Measurements from ENCODE around the gene PRXL2C.
"Not testable (repeated sequence)": the region's sequence is repeated elsewhere in the genome, so short reads cannot be mapped to it uniquely, and the experiment has no call there.

PRXL2C gene

GRCh38 chr9:96641514-96641913, 13.6 kb downstream of the PRXL2C start:
- Histone ChIP-seq H4K20me1 (ENCODE audit: insufficient read depth) (no peaks in the 10 kb centered on the region), H3K4me2 (no peak overlapping the region), H3K27ac (no peak overlapping the region), H3K79me2 (ENCODE audit: insufficient read depth, low read depth) (no peaks in the 10 kb centered on the region), H3K36me3 (ENCODE audit: insufficient read depth) (no peaks in the 10 kb centered on the region), H2AFZ (ENCODE audit: low read depth) (no peak overlapping the region), H3K9ac (no peak overlapping the region), H3K27me3 (ENCODE audit: insufficient read depth, low read depth) (no peaks in the 10 kb centered on the region), H3K4me1 (ENCODE audit: low read depth, poor library complexity, severe bottlenecking) (no peaks in the 10 kb centered on the region), H3K4me3 (IDR thresholded peaks at IDR 0.05; ENCODE audit: insufficient read depth, low read depth, low read length) (no peak overlapping the region)
- no peak for TF ChIP-seq CTCF (conservative IDR thresholded peaks at IDR 0.05; ENCODE audit: low read depth, low read length)

- H3K79me2 ChIP-seq (ENCODE audit: insufficient read depth, low read depth) = no peaks in the 10 kb centered on the region
- no peaks in the 10 kb centered on the region for H3K36me3 ChIP-seq (ENCODE audit: insufficient read depth)
- no peak for TF ChIP-seq CTCF (conservative IDR thresholded peaks at IDR 0.05; ENCODE audit: low read depth, low read length)
- H3K27ac ChIP-seq = no peak overlapping the region
- no peaks in the 10 kb centered on the region for H3K4me1 ChIP-seq (ENCODE audit: low read depth, poor library complexity, severe bottlenecking)
- no peak overlapping the region for H3K4me3 ChIP-seq (IDR thresholded peaks at IDR 0.05; ENCODE audit: insufficient read depth, low read depth, low read length)
- H3K9ac ChIP-seq = no peak overlapping the region
- no peaks in the 10 kb centered on the region for H4K20me1 ChIP-seq (ENCODE audit: insufficient read depth)
- H3K27me3 ChIP-seq (ENCODE audit: insufficient read depth, low read depth) = no peaks in the 10 kb centered on the region
- H2AFZ ChIP-seq (ENCODE audit: low read depth) = no peak overlapping the region
- H3K4me2 ChIP-seq = no peak overlapping the region
These were observed 16.3 kb downstream of the PRXL2C start for GRCh38 chr9:96638606-96639364.

- Histone ChIP-seq H3K4me3 (IDR thresholded peaks at IDR 0.05; ENCODE audit: insufficient read depth, low read depth, low read length) (no peak overlapping the region), H3K4me2 (no peak overlapping the region), H3K4me1 (ENCODE audit: low read depth, poor library complexity, severe bottlenecking) (no peaks in the 10 kb centered on the region), H3K27me3 (ENCODE audit: insufficient read depth, low read depth) (no peaks in the 10 kb centered on the region), H3K27ac (no peak overlapping the region), H3K9ac (no peak overlapping the region), H2AFZ (ENCODE audit: low read depth) (no peak overlapping the region), H4K20me1 (ENCODE audit: insufficient read depth) (no peaks in the 10 kb centered on the region), H3K36me3 (ENCODE audit: insufficient read depth) (no peaks in the 10 kb centered on the region), H3K79me2 (ENCODE audit: insufficient read depth, low read depth) (no peaks in the 10 kb centered on the region)
- no peak for TF ChIP-seq CTCF (conservative IDR thresholded peaks at IDR 0.05; ENCODE audit: low read depth, low read length)
These were observed 18.7 kb downstream of the PRXL2C start for GRCh38 chr9:96636368-96636767.

DNA sequence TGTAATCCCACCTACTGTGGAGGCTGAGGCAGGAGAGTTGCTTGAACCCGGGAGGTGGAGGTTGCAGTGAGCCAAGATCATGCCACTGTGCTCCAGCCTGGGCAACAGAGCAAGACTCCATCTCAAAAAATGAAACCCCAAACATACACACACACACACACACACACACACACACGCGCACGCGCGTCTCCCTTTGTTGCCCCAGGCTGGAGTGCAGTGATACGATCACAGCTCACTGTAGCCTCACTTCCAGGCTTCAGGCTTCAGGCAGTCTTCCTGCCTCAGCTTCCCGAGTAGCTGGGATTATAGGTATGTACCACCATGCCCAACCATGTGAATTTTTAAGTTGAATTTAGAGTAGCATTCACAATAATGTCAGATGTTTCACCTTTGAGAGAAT, 21.5 kb downstream of the PRXL2C start:
- not testable (repeated sequence) for H4K20me1 ChIP-seq (ENCODE audit: insufficient read depth); H3K27ac ChIP-seq; H3K4me3 ChIP-seq (IDR thresholded peaks at IDR 0.05; ENCODE audit: insufficient read depth, low read depth, low read length); H3K9ac ChIP-seq; H3K79me2 ChIP-seq (ENCODE audit: insufficient read depth, low read depth); H3K4me1 ChIP-seq (ENCODE audit: low read depth, poor library complexity, severe bottlenecking); H2AFZ ChIP-seq (ENCODE audit: low read depth); H3K27me3 ChIP-seq (ENCODE audit: insufficient read depth, low read depth); H3K36me3 ChIP-seq (ENCODE audit: insufficient read depth); H3K4me2 ChIP-seq

DNA sequence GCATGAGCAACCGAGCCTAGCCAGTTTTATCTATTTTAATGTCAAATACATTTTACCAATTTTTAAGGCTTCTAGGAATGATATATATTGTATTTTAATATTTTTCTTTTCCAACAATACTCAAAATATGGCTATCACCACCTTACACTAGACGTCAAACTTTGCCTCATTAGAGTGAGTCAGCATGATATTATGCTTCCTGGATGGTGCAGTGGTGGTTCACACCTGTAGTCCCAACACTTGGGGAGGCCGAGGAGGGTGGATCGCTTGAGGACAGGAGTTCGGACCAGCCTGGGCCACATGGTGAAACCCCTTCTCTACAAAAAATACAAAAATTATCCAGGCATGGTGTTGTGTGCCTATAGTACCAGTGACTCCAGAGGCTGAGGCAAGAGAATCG, 28.2 kb downstream of the PRXL2C start:
- Histone ChIP-seq H3K27me3 (ENCODE audit: insufficient read depth, low read depth) (no peaks in the 10 kb centered on the region), H3K4me2 (no peak overlapping the region), H3K79me2 (ENCODE audit: insufficient read depth, low read depth) (no peaks in the 10 kb centered on the region), H3K27ac (no peak overlapping the region), H3K4me1 (ENCODE audit: low read depth, poor library complexity, severe bottlenecking) (no peaks in the 10 kb centered on the region), H3K36me3 (ENCODE audit: insufficient read depth) (no peaks in the 10 kb centered on the region), H3K9ac (no peak overlapping the region), H3K4me3 (IDR thresholded peaks at IDR 0.05; ENCODE audit: insufficient read depth, low read depth, low read length) (no peak overlapping the region), H2AFZ (ENCODE audit: low read depth) (no peak overlapping the region), H4K20me1 (ENCODE audit: insufficient read depth) (no peaks in the 10 kb centered on the region)
- TF ChIP-seq CTCF (conservative IDR thresholded peaks at IDR 0.05; ENCODE audit: low read depth, low read length) = no peak

All from KMS-11 (cell line).